NCI-H146 treated with DMSO at 0.1 percent for 48 hours (cell line): ENCODE measurements around the gene RPL7A.
"Not testable (repeated sequence)": the region's sequence is repeated elsewhere in the genome, so short reads cannot be mapped to it uniquely, and the experiment has no call there.

Source experiments
- DNase-seq: peaks from one replicate; lab custom pipeline; 2025; ENCODE audit not compliant: unreplicated experiment; lab: John Stamatoyannopoulos, UW

The RPL7A gene

DNA sequence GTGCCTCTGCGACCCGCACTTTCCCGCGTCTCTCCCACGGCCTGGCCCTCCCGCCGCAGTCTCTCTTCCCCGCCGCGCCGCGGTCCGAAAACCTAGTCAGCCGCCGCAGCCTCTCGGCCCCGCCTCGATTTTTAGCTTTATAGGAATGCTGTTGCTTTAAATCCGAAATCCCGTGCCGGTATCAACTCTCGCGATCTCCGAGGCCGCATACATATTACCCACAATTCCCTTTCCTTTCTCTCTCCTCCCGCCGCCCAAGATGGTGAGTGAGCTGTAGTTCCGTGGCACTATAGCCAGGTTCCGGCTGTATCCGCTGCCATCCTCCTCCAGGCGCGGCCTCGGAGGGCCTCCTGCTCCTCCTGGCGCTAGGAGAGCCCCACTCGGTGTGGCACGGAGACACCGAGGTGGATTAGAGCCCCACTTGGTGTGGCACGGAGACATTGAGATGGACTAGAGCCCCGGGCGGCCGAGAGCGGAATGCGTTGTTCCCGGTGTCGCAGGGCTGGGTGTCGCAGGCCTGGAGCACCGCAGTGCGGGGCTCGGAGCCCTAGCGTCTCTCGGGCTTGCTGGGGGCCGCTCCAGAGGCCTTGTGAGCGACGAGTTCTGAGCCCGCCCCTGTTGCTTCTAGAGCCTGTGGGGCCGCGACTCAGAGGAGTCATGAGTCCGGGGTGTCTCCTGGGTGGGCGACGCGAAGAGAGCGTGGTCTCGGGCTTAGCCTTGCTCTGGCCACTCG is at the start of gene RPL7A, which contains the start of gene MED22:
TSS of gene RPL7A (plus strand) at position 234 of the 733 bp plus-strand sequence. CDS start at position 260, 26 bp downstream.
TSS of gene MED22 (minus strand) at position 147 of the 733 bp plus-strand sequence. CDS start 1,469 bp downstream, outside the sequence.
- peak; percentile 87 for DNase-seq

DNA sequence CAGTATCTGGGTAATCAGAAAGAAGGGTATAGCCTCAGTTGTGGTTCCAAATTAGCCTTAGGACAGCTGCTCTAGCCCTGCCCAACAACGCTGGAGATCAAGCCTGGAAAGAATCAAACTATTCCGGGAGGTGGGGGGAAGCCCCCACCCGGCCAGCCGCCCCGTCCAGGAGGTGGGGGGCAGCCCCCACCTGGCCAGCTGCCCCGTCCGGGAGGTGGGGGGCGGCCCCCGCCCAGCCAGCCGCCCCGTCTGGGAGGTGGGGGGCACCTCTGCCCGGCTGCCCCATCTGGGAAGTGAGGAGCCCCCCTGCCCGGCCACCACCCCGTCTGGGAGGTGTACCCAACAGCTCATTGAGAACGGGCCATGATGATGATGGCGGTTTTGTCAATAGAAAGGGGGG is 48.0 kb upstream of the RPL7A start:
- not testable (repeated sequence) for DNase-seq

- DNase-seq = no peak
These were observed 46.5 kb upstream of the RPL7A start for GRCh38 chr9:133301253-133302230.

DNA sequence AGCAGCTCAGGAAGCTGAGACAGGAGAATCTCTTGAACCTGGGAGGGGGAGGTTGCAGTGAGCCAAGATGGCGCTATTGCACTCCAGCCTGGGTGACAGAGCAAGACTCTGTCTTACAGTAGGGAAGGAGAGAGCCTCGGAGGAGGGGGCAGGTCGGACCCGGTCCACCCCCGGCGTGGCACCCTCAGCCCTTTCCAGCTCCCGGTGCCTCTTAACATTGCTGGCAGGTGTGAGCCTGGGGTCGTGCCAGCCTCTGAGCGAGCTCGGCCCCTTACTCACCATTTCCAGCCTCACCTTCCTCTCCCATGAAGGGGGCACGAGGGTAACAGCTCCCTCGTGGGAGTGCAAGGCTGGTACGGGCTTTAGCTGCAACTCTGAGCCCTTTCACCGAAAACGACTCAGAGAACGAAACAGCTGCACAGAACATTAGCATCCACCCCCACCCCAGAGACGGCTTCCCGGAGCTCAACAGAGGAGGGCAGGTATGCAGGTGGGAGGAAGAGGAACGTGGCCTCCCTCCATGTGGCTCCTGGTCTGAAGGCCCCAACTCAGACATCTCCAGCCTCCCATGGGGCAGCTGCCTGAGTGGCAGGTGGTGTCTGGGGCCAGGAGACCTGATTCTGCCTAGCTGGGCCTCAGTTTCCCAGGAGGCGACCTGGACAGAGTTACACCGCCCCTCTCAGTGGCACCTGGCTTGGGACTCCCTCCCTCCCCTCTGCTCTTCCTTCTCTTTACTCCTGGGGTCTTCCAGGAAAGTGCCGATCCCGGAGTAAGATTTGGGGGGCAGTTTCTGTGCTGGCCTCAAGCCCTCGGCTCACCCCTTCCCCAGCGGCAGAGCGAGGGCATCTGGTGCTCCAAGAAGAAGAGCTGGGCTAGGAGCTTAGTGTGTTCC is 44.5 kb upstream of the RPL7A start:
- no peak for DNase-seq

DNA sequence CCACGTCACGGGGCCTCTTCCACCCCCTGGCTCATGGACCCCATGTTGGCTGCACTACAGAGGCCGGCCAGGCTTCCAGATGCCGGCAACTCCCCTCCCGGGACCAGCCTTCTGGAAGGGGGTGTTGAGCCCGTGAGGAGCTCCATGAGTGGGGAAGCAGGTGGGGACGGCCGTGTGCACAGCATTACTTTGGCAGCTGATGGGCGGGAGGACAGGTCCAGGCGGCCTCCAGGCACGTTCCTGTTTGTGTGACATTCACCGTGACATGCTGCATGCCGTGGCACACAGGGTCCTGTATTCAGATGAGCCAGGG is 43.9 kb upstream of the RPL7A start:
- DNase-seq = no peak

DNA sequence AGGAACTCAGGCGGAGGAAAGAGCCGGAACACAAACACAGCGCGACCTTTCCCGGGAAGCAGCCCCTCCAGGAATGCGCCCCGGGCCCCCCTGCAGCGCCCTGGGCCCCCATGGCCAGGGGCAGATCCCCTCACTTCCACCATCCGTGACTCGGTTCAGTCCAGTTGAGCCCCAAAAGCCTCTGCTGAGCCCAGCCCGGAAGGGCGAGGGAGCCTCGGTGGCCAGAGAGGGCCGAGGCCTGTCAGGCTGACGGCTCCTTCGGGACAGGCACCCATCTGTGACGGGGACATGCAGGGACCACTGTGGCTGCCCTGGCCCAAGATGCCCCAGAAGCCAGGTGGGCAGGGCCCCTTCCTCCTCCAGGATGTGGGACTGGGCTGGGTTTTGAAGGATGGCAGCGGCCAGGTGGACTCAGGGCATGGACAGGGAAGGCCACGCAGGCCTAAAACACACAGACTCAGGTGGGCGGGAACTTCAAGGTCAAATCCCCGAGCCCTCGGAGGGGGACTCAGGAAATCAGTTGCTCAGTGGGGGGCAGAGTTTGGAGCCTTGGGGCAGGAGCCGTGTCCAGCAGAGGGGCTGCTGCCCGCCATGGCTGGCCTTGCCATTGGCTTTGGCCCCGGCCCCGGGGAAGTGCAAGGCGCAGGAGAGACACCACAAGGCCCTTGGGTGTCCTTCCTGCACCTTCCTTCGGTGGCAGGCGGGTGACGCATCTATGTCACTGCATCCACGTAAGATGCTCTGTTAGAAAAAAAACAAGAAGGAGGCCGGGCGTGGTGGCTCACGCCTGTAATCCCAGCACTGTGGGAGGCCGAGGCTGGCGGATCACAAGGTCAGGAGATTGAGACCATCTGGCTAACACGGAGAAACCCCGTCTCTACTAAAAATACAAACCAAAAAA is 43.3 kb upstream of the RPL7A start:
- no peak for DNase-seq

- DNase-seq = no peak
These were observed 42.3 kb upstream of the RPL7A start for GRCh38 chr9:133305731-133306130.

DNA sequence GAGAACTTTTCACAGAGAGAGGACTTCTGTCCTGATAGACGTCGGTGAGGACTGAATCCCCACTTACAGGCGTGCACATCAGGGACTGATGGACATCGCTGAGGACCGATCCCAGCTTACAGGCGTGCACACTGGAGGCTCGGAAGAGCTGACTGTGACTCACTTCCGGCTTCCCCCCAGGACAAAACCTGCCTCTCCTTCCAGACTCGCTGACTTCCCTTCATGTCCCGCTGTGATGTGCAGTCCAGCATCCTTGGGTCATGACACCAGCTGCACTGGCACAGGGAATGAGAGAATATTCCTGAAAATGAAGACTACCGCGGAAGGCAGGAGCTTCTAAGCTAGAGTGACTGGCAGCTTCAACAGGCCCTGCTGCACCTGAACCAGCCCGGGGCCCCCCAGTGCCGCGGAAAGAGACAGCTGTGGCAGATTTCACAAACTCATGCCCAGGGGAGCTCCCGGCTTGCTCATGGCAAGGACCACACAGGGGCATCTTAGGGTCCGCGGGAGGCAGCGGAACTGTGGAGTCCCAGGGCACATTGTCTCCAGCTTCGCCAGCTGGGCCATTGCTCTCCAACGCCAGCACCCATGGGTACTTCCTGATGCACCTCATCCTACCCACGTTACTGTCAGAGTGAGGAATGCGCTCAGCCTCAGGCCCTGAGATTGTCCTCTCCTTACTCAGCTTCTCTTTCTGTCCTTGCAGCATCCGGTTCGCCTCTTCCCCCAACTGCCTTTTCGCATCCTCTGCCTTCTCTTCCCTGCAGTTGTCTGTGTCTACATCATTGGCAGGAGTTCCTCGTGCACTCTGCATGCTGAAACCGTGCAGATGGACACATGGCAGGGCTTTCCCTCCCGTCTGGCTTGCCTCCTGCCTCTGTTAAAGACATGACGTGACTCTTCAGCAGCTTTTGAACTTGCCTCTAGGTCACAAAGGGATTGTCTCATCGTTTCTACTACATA is 41.5 kb upstream of the RPL7A start:
- DNase-seq = no peak

DNA sequence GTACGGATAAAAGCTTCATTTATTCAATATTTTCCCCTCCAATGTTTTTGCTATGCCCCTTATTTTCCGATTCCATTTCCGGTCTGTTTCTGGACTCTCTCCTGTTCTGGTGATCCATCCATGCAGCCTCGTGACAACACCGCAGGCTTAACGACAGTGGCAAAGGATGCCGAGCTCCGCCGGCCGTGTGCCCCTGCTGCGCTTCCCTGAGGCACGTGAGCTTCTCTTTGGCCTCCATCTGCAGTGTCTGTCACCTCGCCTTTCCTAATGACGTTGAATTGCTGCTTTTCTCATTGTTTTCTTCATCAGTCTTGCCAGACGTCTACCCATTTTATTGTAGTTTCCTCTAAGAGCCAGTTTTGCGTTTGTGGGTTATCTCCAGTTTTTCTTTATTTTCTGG is 40.7 kb upstream of the RPL7A start:
- DNase-seq = no peak

DNA sequence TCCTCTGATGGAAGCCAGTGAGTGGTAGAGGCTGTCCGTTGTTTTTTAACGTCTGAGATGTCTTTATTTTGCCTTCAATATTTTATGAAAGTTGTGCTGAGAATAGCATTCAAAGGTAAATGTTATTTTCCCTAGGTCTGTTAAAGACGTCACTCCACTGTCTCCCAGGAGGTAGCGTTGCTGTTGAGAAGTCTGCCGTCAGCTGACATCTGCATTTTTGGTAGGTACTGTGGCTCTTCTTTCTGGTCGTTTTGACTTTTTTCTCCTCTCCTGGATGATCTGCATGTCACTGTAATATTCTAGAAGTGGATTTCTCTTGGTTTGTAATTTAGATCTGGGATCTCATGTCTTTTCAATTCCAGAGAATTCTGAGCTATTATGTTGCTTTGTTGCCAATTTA is 38.4 kb upstream of the RPL7A start:
- DNase-seq = no peak

DNA sequence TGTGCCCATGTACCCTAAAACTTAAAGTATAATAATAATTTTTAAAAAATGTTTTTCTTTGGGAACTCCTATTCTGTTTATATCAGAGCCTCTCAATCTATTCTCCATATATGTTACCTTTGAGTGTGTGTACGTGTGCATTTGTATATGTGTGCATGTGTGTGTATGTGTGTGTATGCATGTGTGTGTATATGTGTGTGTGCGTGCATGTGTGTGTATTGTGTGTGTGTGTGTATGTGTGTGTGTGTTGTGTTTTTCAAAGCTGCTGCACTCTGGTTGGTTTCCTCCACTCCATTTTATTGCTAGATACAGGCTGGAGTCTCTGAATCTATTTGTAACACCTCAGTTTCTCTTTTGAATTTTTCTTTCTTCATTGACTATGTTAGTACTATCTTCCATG is 32.0 kb upstream of the RPL7A start:
- no peak for DNase-seq

DNA sequence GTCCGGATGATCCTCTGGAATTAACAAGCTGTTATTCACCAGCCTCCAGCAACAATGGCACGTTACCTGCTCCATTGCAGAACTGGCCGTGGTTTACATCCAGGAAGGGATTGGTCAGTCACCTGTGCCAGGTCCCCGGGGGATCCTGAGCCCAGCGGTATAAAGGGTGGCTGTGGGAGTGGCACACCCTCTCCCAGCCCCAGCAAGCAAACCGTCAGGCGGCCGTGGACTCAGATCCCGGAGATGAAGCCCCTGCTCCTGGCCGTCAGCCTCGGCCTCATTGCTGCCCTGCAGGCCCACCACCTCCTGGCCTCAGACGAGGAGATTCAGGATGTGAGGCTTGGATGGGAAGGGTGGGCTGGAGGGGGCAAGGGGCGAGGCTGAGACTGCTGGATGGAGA is 30.5 kb upstream of the RPL7A start:
- DNase-seq = not testable (repeated sequence)

GRCh38 chr9:133320421-133320881 is 27.6 kb upstream of the RPL7A start:
- no peak for DNase-seq

DNA sequence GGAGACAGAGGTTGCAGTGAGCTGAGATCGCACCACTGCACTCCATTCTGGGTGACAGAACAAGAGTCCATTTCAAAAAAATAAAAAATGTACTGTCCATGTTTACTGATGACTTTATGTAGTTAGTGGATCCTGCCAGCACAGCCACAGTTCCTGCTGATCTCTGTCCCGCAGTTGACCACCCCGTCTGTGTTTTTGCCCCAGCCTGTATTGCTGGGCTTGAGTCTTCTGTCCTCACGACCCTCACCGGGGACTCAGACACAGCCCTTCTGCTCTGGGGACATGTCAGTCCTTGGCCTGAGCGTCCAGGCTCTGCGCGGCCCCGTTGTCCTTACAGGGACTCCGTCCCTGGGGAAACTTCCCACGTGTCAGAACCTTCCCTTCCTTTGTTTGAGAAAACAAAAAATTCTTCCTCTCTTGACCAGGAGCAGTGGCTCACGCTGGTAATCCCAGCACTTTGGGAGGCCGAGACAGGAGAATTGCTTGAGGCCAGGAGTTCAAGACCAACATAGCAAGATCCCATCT is 26.5 kb upstream of the RPL7A start:
- no peak for DNase-seq

GRCh38 chr9:133322701-133323100 is 25.3 kb upstream of the RPL7A start:
- DNase-seq = no peak

- no peak for DNase-seq
These were observed 24.8 kb upstream of the RPL7A start for GRCh38 chr9:133323211-133323610.

DNA sequence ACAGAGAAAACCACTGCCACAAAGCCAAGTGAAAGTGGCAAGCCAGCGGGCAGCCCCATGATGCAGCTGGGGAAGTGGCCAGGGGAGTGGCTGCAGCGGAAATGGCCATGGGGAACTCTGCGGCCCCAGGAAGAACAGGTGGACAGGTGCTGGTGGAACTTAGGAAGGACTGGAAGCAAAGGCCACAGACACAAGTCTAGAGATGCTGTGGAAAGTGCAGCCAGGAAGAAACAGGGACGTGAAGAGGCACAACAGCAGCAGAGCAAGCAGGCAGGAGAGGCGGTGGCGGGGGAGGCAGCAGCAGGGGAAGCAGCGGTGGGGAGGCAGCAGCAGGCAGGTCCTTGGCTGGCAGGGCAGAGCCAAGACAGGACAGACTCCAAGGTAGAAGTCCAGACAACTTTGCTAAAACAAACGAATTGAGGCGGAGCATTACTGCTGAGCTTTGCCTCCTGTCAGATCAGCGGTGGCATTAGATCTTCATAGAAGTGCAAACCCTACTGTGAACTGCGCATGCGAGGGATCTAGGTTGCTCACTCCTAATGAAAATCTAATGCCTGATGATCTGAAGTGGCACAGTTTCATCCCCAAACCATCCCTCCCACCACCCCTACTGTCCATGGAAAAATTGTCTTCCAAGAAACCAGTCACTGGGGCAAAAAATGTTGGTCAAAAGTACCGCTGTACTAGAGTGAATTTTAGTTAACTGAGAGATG is 23.9 kb upstream of the RPL7A start:
- no peak for DNase-seq

GRCh38 chr9:133327021-133327420 is 21.0 kb upstream of the RPL7A start:
- not testable (repeated sequence) for DNase-seq
